ENCODE measurements around the gene ATP6AP1.

Gene ATP6AP1

DNA sequence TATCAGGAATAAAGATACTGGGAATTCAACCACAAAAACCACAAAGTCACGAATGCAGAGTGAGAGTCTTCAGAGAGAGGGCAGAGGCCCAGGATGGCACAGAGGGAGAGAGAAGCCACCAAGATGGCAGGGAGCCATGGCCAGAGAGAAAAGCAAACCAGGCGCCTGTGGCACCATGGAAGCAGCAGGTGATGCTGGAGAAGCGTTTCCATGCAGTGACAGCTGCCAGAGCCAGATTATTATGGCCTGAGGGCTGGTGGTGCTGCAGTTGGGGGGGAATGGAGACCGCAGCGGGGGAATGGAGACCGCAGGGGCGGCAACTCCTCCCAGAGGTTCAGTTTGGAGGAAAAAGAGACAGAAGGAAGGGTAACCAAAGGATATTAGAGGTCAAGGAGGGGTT, 11.3 kb upstream of the ATP6AP1 start:
- TF ChIP-seq ZSCAN4 (tag by site-specific recombination; IDR thresholded peaks at IDR 0.05) (no peak), ZNF223 (tag by site-specific recombination; IDR thresholded peaks at IDR 0.05) (no peak), PRDM4 (tag by site-specific recombination; IDR thresholded peaks at IDR 0.05) (peak; percentile 93)
- peaks cover 5 to 12% of the 10 kb centered on the region in 2 experiments; a peak in 2 of 3 replicates for H3K36me3 ChIP-seq (ENCODE audit: control insufficient read depth in 2 of 2, insufficient read depth in 1 of 2, low read length in 2 of 2)
- H3K4me1 ChIP-seq (ENCODE audit: control insufficient read depth, insufficient read depth, low read length) = no peaks in the 10 kb centered on the region
- no peak overlapping the region for H3K27ac ChIP-seq (ENCODE audit: extremely low read depth, low read depth, low read length)
- no peaks in the 10 kb centered on the region for H3K9me3 ChIP-seq (ENCODE audit: control insufficient read depth, insufficient read depth, low read depth, low read length)
- ChIA-PET CTCF (interaction anchor here (0.6 kb wide), 1 partner anchor 107 kb away, joined by 3 read pairs; no protein-coding TSS in a partner anchor), POLR2A (interaction anchor here (0.6 to 0.7 kb wide), 3 partner anchors 15 to 52 kb away, joined by 3 to 4 read pairs (median 3); no protein-coding TSS in a partner anchor)
- no peak overlapping the region for H3K4me3 ChIP-seq (ENCODE audit: low read depth, low read length)

- Histone ChIP-seq H3K4me3 (ENCODE audit: low read depth, low read length) (no peak overlapping the region), H3K27ac (ENCODE audit: extremely low read depth, low read depth, low read length) (no peak overlapping the region), H3K4me1 (ENCODE audit: control insufficient read depth, insufficient read depth, low read length) (no peaks in the 10 kb centered on the region), H3K36me3 (ENCODE audit: control insufficient read depth in 2 of 2, insufficient read depth in 1 of 2, low read length in 2 of 2) (peaks cover 4 to 5% of the 10 kb centered on the region in 2 experiments; a peak in 2 of 3 replicates), H3K9me3 (ENCODE audit: control insufficient read depth, insufficient read depth, low read depth, low read length) (no peaks in the 10 kb centered on the region)
- no peak for TF ChIP-seq ZSCAN5A (tag by site-specific recombination; IDR thresholded peaks at IDR 0.05)
- no peak for TF ChIP-seq SETDB1 (IDR thresholded peaks at IDR 0.05; ENCODE audit: insufficient read length, low read length)
- TF ChIP-seq BCL11B (tag by site-specific recombination; IDR thresholded peaks at IDR 0.05; ENCODE audit: low read depth) = no peak
- no peak for TF ChIP-seq ZNF416 (tag by site-specific recombination; IDR thresholded peaks at IDR 0.05)
- no peak for TF ChIP-seq ZNF501 (tag by site-specific recombination; IDR thresholded peaks at IDR 0.05)
- TF ChIP-seq ZNF544 (tag by site-specific recombination; IDR thresholded peaks at IDR 0.05) = no peak
- no peak for TF ChIP-seq ZNF785 (tag by site-specific recombination; IDR thresholded peaks at IDR 0.05)
- ChIA-PET CTCF (interaction anchor here (1.3 kb wide), 1 partner anchor 21 kb away, joined by 4 read pairs; the partner anchor contains the start of gene RPL10), POLR2A (no interaction called here)
Measured at GRCh38 chrX:154419189-154419588, 9.3 kb upstream of the ATP6AP1 start.

- ChIA-PET POLR2A (no interaction called here), CTCF (interaction anchor here (1.3 kb wide), 1 partner anchor 22 kb away, joined by 4 read pairs; the partner anchor contains the start of gene RPL10)
- no peak for TF ChIP-seq ZNF830 (tag by site-specific recombination; IDR thresholded peaks at IDR 0.05; ENCODE audit: low read depth)
- TF ChIP-seq ZNF571 (tag by site-specific recombination; IDR thresholded peaks at IDR 0.05) = no peak
- TF ChIP-seq ZNF785 (tag by site-specific recombination; IDR thresholded peaks at IDR 0.05) = no peak
- TF ChIP-seq ZNF341 (tag by site-specific recombination; IDR thresholded peaks at IDR 0.05; ENCODE audit: low read depth) = peak; percentile 16; the same call in 1 of the 2 replicates
- Histone ChIP-seq H3K4me1 (ENCODE audit: control insufficient read depth, insufficient read depth, low read length) (no peaks in the 10 kb centered on the region), H3K4me3 (ENCODE audit: low read depth, low read length) (no peak overlapping the region), H3K27ac (ENCODE audit: extremely low read depth, low read depth, low read length) (no peak overlapping the region), H3K36me3 (ENCODE audit: control insufficient read depth in 2 of 2, insufficient read depth in 1 of 2, low read length in 2 of 2) (peaks cover 4% of the 10 kb centered on the region in 2 experiments; a peak in 2 of 3 replicates), H3K9me3 (ENCODE audit: control insufficient read depth, insufficient read depth, low read depth, low read length) (no peaks in the 10 kb centered on the region)
Measured at GRCh38 chrX:154419688-154420401, 8.6 kb upstream of the ATP6AP1 start.
